H1 (cell line): ENCODE measurements around the gene LDLRAD3. TPM values are rescaled to one million over a fixed set of nuclear protein-coding genes. Genes with fewer than 3 reads are reported as not detected.

ENCODE experiments used
- CTCF ChIA-PET: fragments of 300-600 bp; sonication (Branson Sonifier 250); formaldehyde crosslinking; loops from one replicate; lab custom pipeline; 2021; ENCODE audit not compliant: partially characterized antibody; lab: Charles Lee
- POLR2A ChIA-PET: fragments of 300-600 bp; sonication (Branson Sonifier 250); formaldehyde crosslinking; loops from one replicate; lab custom pipeline; 2021; ENCODE audit warnings: inconsistent platforms; ENCODE audit not compliant: partially characterized antibody; lab: Charles Lee
- DNase-seq, 2 experiments: peaks; one replicate each; pipeline versions ENCODE4 v3.0.0 to v3.0.0-alpha.2; 2010 to 2022; ENCODE audit warnings: low spot score in 2 of 2, low read depth in 1 of 2, mixed read lengths in 1 of 2
- FAIRE-seq: peaks from 2 replicates; lab custom pipeline; 2011; peaks lifted over from hg19 to GRCh38; lab: Jason Lieb, UNC
- H2AFZ ChIP-seq: 2 replicates; pipeline ENCODE4 v1.8.1; 2012; ENCODE audit warnings: low read length, inconsistent platforms
- H2AK5ac ChIP-seq: 2 replicates; pipeline ENCODE4 v1.6.1; 2013; ENCODE audit warnings: low read depth, low read length
- H2BK120ac ChIP-seq: replicated peaks from 2 replicates; pipeline ENCODE3; 2013; ENCODE audit warnings: low read depth, low read length, inconsistent platforms
- H2BK12ac ChIP-seq: 2 replicates; pipeline ENCODE4 v1.6.1; 2013; ENCODE audit warnings: low read depth, low read length
- H2BK15ac ChIP-seq: 2 replicates; pipeline ENCODE4 v1.6.1; 2013; ENCODE audit warnings: low read length
- H2BK20ac ChIP-seq: 2 replicates; pipeline ENCODE4 v1.6.1; 2013; ENCODE audit warnings: low read length
- H2BK5ac ChIP-seq: 2 replicates; pipeline ENCODE4 v1.6.1; 2013; ENCODE audit warnings: low read depth, low read length
- H3K14ac ChIP-seq: 2 replicates; pipeline ENCODE4 v1.6.1; 2013; ENCODE audit warnings: inconsistent platforms; ENCODE audit not compliant: insufficient read length
- H3K18ac ChIP-seq: 2 replicates; pipeline ENCODE4 v1.6.1; 2013; ENCODE audit warnings: low read length; ENCODE audit errors: extremely low read depth
- H3K23ac ChIP-seq: 2 replicates; pipeline ENCODE4 v1.6.1; 2013; ENCODE audit warnings: inconsistent platforms; ENCODE audit not compliant: insufficient read length
- H3K23me2 ChIP-seq: 2 replicates; pipeline ENCODE4 v1.6.1; 2013; ENCODE audit warnings: low read depth, low read length
- H3K27ac ChIP-seq: 2 replicates; pipeline ENCODE4 v1.6.1; 2011; ENCODE audit warnings: low read depth, low read length, inconsistent platforms
- H3K27me3 ChIP-seq, 4 experiments: replicated peaks in 1 of 4; 1 replicate in 1 of 4; 2 replicates in 3 of 4; pipeline versions ENCODE4 v1.6.1 to v1.8.1; 2011 to 2013; ENCODE audit warnings: low read length in 3 of 4, mild to moderate bottlenecking in 3 of 4, inconsistent platforms in 2 of 4, mixed read lengths in 2 of 4, moderate library complexity in 1 of 4; ENCODE audit not compliant: control insufficient read depth in 3 of 4, insufficient read depth in 3 of 4; ENCODE audit errors: extremely low read depth in 1 of 4
- H3K36me3 ChIP-seq, 4 experiments: 2 replicates each; pipeline versions ENCODE4 v1.6.1 to v1.8.1; 2011 to 2013; ENCODE audit warnings: mild to moderate bottlenecking in 4 of 4, low read length in 3 of 4, moderate library complexity in 2 of 4, control low read depth in 1 of 4, inconsistent platforms in 1 of 4; ENCODE audit not compliant: insufficient read depth in 4 of 4, control insufficient read depth in 2 of 4
- H3K4ac ChIP-seq: replicated peaks from 2 replicates; pipeline ENCODE3; 2013; ENCODE audit warnings: low read length, low read depth, mixed read lengths, inconsistent platforms; ENCODE audit not compliant: insufficient read length
- H3K4me1 ChIP-seq, 4 experiments: replicated peaks in 1 of 4; 1 replicate in 1 of 4; 2 replicates in 3 of 4; pipeline versions ENCODE4 v1.6.1 to v1.8.1; 2011 to 2013; ENCODE audit warnings: low read length in 3 of 4, inconsistent platforms in 2 of 4, mixed read lengths in 1 of 4; ENCODE audit not compliant: insufficient read depth in 4 of 4, control insufficient read depth in 3 of 4
- H3K4me2 ChIP-seq, 2 experiments: 2 replicates each; pipeline versions ENCODE4 v1.6.1 to v1.8.1; 2011 to 2013; ENCODE audit warnings: low read depth in 2 of 2, low read length in 2 of 2, control low read depth in 1 of 2, inconsistent platforms in 1 of 2, mild to moderate bottlenecking in 1 of 2; ENCODE audit not compliant: insufficient read depth in 1 of 2
- H3K4me3 ChIP-seq, 4 experiments: fragments of 200-600, 300-600 bp in 1 of 4; sonication (generic), shearing (Covaris generic), sonication (Bioruptor Twin) in 1 of 4; 2 replicates each; pipeline versions ENCODE4 v1.5.1 to v1.8.1; 2011 to 2016; ENCODE audit warnings: low read length in 4 of 4, low read depth in 3 of 4, control low read depth in 2 of 4, inconsistent platforms in 2 of 4, mild to moderate bottlenecking in 2 of 4, mixed read lengths in 1 of 4, moderate library complexity in 1 of 4; ENCODE audit not compliant: insufficient read depth in 2 of 4; ENCODE audit errors: extremely low read depth in 1 of 4
- H3K56ac ChIP-seq: replicated peaks from 2 replicates; pipeline ENCODE3; 2013; ENCODE audit warnings: low read depth, mild to moderate bottlenecking, mixed read lengths, low read length, inconsistent platforms; ENCODE audit not compliant: insufficient read length
- H3K79me1 ChIP-seq: 2 replicates; pipeline ENCODE4 v1.6.1; 2013; ENCODE audit warnings: low read depth, low read length, control low read depth
- H3K79me2 ChIP-seq, 2 experiments: 2 replicates each; pipeline versions ENCODE4 v1.6.1 to v1.8.1; 2012 to 2013; ENCODE audit warnings: low read length in 2 of 2, mild to moderate bottlenecking in 2 of 2, inconsistent platforms in 1 of 2; ENCODE audit not compliant: insufficient read depth in 2 of 2, control insufficient read depth in 1 of 2
- H3K9ac ChIP-seq, 4 experiments: replicated peaks in 1 of 4; 1 replicate in 1 of 4; 2 replicates in 3 of 4; pipeline versions ENCODE4 v1.6.1 to v1.8.1; 2011 to 2013; ENCODE audit warnings: low read depth in 3 of 4, low read length in 3 of 4, control low read depth in 2 of 4, mild to moderate bottlenecking in 2 of 4, moderate library complexity in 2 of 4, inconsistent platforms in 1 of 4; ENCODE audit errors: extremely low read depth in 1 of 4
- H3K9me3 ChIP-seq, 2 experiments: 2 replicates each; pipeline versions ENCODE4 v1.6.1 to v1.8.1; 2012 to 2013; ENCODE audit warnings: mild to moderate bottlenecking in 2 of 2, moderate library complexity in 2 of 2, control low read depth in 1 of 2, inconsistent platforms in 1 of 2, low read depth in 1 of 2, low read length in 1 of 2, mixed read lengths in 1 of 2; ENCODE audit not compliant: insufficient read depth in 2 of 2
- H4K20me1 ChIP-seq, 2 experiments: replicated peaks in 1 of 2; 2 replicates each; pipeline versions ENCODE3 to v1.8.1; 2011 to 2013; ENCODE audit warnings: inconsistent platforms in 2 of 2, low read length in 2 of 2, mild to moderate bottlenecking in 1 of 2; ENCODE audit not compliant: insufficient read depth in 2 of 2, control insufficient read depth in 1 of 2
- H4K5ac ChIP-seq: 2 replicates; pipeline ENCODE4 v1.6.1; 2013; ENCODE audit warnings: low read length, low read depth, mixed read lengths, inconsistent platforms; ENCODE audit not compliant: insufficient read length
- H4K8ac ChIP-seq: 2 replicates; pipeline ENCODE4 v1.8.0; 2013; ENCODE audit warnings: mild to moderate bottlenecking, moderate library complexity, low read length, inconsistent platforms; ENCODE audit not compliant: insufficient read depth; ENCODE audit errors: extremely low read depth
- H4K91ac ChIP-seq: replicated peaks from 2 replicates; pipeline ENCODE3; 2013; ENCODE audit warnings: low read length, mixed read lengths, inconsistent platforms; ENCODE audit not compliant: insufficient read length
- FOSL1 ChIP-seq: IDR thresholded peaks from 2 replicates; pipeline ENCODE4 v1.6.1; 2011; ENCODE audit warnings: mild to moderate bottlenecking, low read depth, low read length, moderate library complexity; ENCODE audit not compliant: insufficient read depth
- JUN ChIP-seq: IDR thresholded peaks from 2 replicates; pipeline ENCODE4 v1.6.1; 2011; ENCODE audit warnings: low read depth, mild to moderate bottlenecking, improper control_type of control experiment, low read length
- KDM5A ChIP-seq: fragments of 200-600 bp; IDR thresholded peaks from 2 replicates; pipeline ENCODE4 v1.7.1; 2012; ENCODE audit warnings: mild to moderate bottlenecking, low read length, inconsistent platforms, mixed read lengths
- MAFK ChIP-seq: IDR thresholded peaks from 2 replicates; pipeline ENCODE4 v1.6.1; 2012; ENCODE audit warnings: low read depth, mild to moderate bottlenecking, improper control_type of control experiment, low read length
- POU5F1 ChIP-seq: IDR thresholded peaks from 2 replicates; pipeline ENCODE4 v1.6.1; 2011; ENCODE audit warnings: low read depth, mild to moderate bottlenecking, low read length, moderate library complexity
- RFX5 ChIP-seq: IDR thresholded peaks from 2 replicates; pipeline ENCODE4 v1.6.1; 2011; ENCODE audit warnings: low read depth, low read length, improper control_type of control experiment, borderline replicate concordance
- SUZ12 ChIP-seq: fragments of 200-600 bp; sonication (generic); IDR thresholded peaks from 2 replicates; pipeline ENCODE4 v1.6.1; 2012; ENCODE audit warnings: mild to moderate bottlenecking, inconsistent platforms, low read length, moderate library complexity, mixed read lengths
- TAF1 ChIP-seq: IDR thresholded peaks from 2 replicates; pipeline ENCODE4 v1.6.1; 2011; ENCODE audit warnings: mild to moderate bottlenecking, low read depth, low read length
- TAF7 ChIP-seq: optimal IDR thresholded peaks from 2 replicates; pipeline ENCODE3; 2011; ENCODE audit warnings: low read depth, mild to moderate bottlenecking, inconsistent platforms, low read length, moderate library complexity, borderline replicate concordance
- TBP ChIP-seq: IDR thresholded peaks from 2 replicates; pipeline ENCODE4 v1.6.1; 2011; ENCODE audit warnings: low read depth, low read length, improper control_type of control experiment
- YY1 ChIP-seq: IDR thresholded peaks from 2 replicates; pipeline ENCODE4 v1.6.1; 2011; ENCODE audit warnings: low read depth, mild to moderate bottlenecking, low read length
- WGBS, 2 experiments: shearing (Covaris generic) in 1 of 2; methylation state at CpG; one replicate each; pipeline versions ENCODE4 v1.1.6 to v1.1.7; 2013 to 2015; ENCODE audit warnings: low lambda C conversion rate in 2 of 2, mixed read lengths in 2 of 2, inconsistent platforms in 1 of 2, low coverage in 1 of 2, missing lambda C conversion rate in 1 of 2; ENCODE audit not compliant: insufficient replicate concordance in 2 of 2, insufficient coverage in 1 of 2, insufficient read length in 1 of 2; ENCODE audit errors: extremely low coverage in 1 of 2, missing lambda C conversion rate in 1 of 2; 5-methylcytosine and 5-hydroxymethylcytosine counted together
- polyA plus RNA-seq, 7 experiments: library from polyadenylated mRNA; depleted of rRNA in 3 of 7; stranded (reverse) in 5 of 7; unstranded in 2 of 7; fragments of >200 nt in 5 of 7; fragments of 200-250 nt in 2 of 7; gene quantifications; 1 replicate in 5 of 7; 2 replicates in 1 of 7; 4 replicates in 1 of 7; pipeline versions ENCODE4 v1.2.1 to v1.2.3, GENCODE V29; 2011 to 2013; ENCODE audit warnings: missing spikeins in 2 of 7, mixed read lengths in 2 of 7
- total RNA-seq: library from RNA; stranded (reverse); fragmentation: NEBNext Ultra II Directional; extraction: Animal tissue kit (Norgen Biotek cat#: 25700); gene quantifications from 2 replicates; pipeline ENCODE4 v1.2.1, GENCODE V29; 2021
- TF ChIP-seq, protein P1 (sequence below): IDR thresholded peaks from 2 replicates; pipeline ENCODE4 v1.6.1; 2012; ENCODE audit warnings: inconsistent platforms

LDLRAD3 gene
- total and polyA plus RNA-seq, 2 of the 8 experiments (the other 6 are each of a cell fraction or from before 2014, with no cell fraction given) = 18.6 to 22.8 TPM

DNA sequence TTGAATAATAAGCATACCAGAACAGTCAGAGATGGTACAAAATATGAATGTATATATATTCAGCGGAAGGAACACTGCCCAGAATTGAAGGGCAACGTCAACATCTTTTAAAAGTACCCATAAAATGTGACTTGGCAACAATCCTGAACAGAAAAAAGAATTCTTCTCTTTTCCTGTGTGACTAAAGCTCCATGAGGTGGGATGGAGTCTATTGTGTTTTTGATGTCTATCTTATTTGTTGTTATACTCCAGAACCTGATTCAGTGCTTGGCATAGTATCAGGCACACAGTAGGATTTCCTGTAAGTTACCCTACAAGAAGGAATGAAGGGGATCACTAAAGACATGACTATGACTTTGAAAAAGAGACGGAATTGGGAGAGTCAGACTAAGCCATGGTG, 10.3 kb downstream of the LDLRAD3 start:
- H4K8ac ChIP-seq = no peak overlapping the region
- ChIA-PET CTCF (interaction anchor here (0.8 to 2.3 kb wide), 6 partner anchors 15 to 176 kb away, joined by 3 to 5 read pairs (median 3); no protein-coding TSS in a partner anchor), POLR2A (interaction anchor here (1.7 kb wide), 2 partner anchors 10 to 11 kb away, joined by 3 to 5 read pairs; no protein-coding TSS in a partner anchor)
- H3K36me3 ChIP-seq = no peaks in the 10 kb centered on the region; a peak in 1 of 8 replicates
- H3K4ac ChIP-seq = no peak overlapping the region
- no peak overlapping the region for H2AFZ ChIP-seq
- H3K27me3 ChIP-seq = peaks cover 0 to 1% (median 0%) of the 10 kb centered on the region in 4 experiments; a peak in 1 of 7 replicates
- TF ChIP-seq TBP = no peak
- TF ChIP-seq RFX5 = no peak
- TF ChIP-seq, protein P1, sequence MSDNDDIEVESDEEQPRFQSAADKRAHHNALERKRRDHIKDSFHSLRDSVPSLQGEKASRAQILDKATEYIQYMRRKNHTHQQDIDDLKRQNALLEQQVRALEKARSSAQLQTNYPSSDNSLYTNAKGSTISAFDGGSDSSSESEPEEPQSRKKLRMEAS = no peak
- TF ChIP-seq YY1 = no peak
- TF ChIP-seq TAF1 = no peak
- TF ChIP-seq KDM5A = no peak
- TF ChIP-seq JUN = no peak
- no peak for TF ChIP-seq POU5F1
- no peak for TF ChIP-seq TAF7
- no peak for TF ChIP-seq MAFK
- TF ChIP-seq FOSL1 = no peak
- no peak for TF ChIP-seq SUZ12
- no peak overlapping the region for H3K4me2 ChIP-seq
- 83% methylated on average over 3 of the region's 3 CpGs; no CpG with 5 or more reads in 1 of the 2 experiments for WGBS, 2 experiments
- no peak overlapping the region for H2AK5ac ChIP-seq
- no peak overlapping the region for H2BK120ac ChIP-seq
- no peaks in the 10 kb centered on the region; the same call in 1 of the 2 replicates for H3K23me2 ChIP-seq
- no peak overlapping the region for H3K14ac ChIP-seq
- H3K9me3 ChIP-seq = no peaks in the 10 kb centered on the region
- H3K79me2 ChIP-seq = peaks cover 14 to 89% of the 10 kb centered on the region in 2 experiments
- H3K23ac ChIP-seq = no peak overlapping the region
- no peak overlapping the region for H3K9ac ChIP-seq
- H3K56ac ChIP-seq = no peak overlapping the region
- no peak overlapping the region for H4K91ac ChIP-seq
- FAIRE-seq (no peak), DNase-seq (no peak)
- H2BK20ac ChIP-seq = no peak overlapping the region
- peaks cover 4% of the 10 kb centered on the region in 2 experiments for H4K20me1 ChIP-seq
- peaks cover 0 to 5% (median under 1%) of the 10 kb centered on the region in 4 experiments; a peak in 2 of 7 replicates for H3K4me1 ChIP-seq
- no peak overlapping the region for H2BK15ac ChIP-seq
- H2BK12ac ChIP-seq = no peak overlapping the region
- H3K79me1 ChIP-seq = peaks cover 9% of the 10 kb centered on the region
- H3K4me3 ChIP-seq = no peak overlapping the region
- H4K5ac ChIP-seq = no peak overlapping the region
- no peak overlapping the region for H2BK5ac ChIP-seq
- H3K18ac ChIP-seq = no peak overlapping the region
- H3K27ac ChIP-seq = no peak overlapping the region
